Measurements from ENCODE around the gene CDH22. TPM values are rescaled to one million over a fixed set of nuclear protein-coding genes. Genes with fewer than 3 reads are reported as not detected.

The CDH22 gene
- total and polyA plus RNA-seq, 10 donors = not detected

GRCh38 chr20:46341074-46342009 lies 33.0 kb upstream of the CDH22 start:
- Histone ChIP-seq H3K4me1 (peaks cover 0 to 20% (median 11%) of the 10 kb centered on the region in 6 donors), H3K27ac (no peak overlapping the region), H3K27me3 (replicated peaks in 1 of 7) (peaks cover 0 to 77% (median 21%) of the 10 kb centered on the region in 7 donors), H3K4me3 (no peak overlapping the region), H3K9me3 (no peaks in the 10 kb centered on the region), H3K36me3 (peaks cover 0 to 8% (median 0%) of the 10 kb centered on the region in 6 donors)
- WGBS, 5 donors = 57 to 77% (median 65%) methylated on average over 23 to 24 of the region's 24 CpGs
- intact Hi-C loops (cut with DNase I; ENCODE audit: low total_unique reads) = no loop called here
- TF ChIP-seq, protein P1, sequence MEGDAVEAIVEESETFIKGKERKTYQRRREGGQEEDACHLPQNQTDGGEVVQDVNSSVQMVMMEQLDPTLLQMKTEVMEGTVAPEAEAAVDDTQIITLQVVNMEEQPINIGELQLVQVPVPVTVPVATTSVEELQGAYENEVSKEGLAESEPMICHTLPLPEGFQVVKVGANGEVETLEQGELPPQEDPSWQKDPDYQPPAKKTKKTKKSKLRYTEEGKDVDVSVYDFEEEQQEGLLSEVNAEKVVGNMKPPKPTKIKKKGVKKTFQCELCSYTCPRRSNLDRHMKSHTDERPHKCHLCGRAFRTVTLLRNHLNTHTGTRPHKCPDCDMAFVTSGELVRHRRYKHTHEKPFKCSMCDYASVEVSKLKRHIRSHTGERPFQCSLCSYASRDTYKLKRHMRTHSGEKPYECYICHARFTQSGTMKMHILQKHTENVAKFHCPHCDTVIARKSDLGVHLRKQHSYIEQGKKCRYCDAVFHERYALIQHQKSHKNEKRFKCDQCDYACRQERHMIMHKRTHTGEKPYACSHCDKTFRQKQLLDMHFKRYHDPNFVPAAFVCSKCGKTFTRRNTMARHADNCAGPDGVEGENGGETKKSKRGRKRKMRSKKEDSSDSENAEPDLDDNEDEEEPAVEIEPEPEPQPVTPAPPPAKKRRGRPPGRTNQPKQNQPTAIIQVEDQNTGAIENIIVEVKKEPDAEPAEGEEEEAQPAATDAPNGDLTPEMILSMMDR (IDR thresholded peaks at IDR 0.05 in 8 of 11, conservative IDR thresholded peaks at IDR 0.05 in 3 of 11) = no peak
- TF ChIP-seq POLR2A (IDR thresholded peaks at IDR 0.05) = no peak
- TF ChIP-seq POLR2AphosphoS5 (IDR thresholded peaks at IDR 0.05) = peak in 1 of 3 donors; percentile 41
- DNase-seq = no peak

- DNase-seq = no peak
- H3K27ac ChIP-seq = no peak overlapping the region
- 75 to 86% (median 84%) methylated on average over 7 of the region's 7 CpGs for WGBS, 5 donors
- no peaks in the 10 kb centered on the region for H3K36me3 ChIP-seq
- peaks cover 0 to 97% (median 28%) of the 10 kb centered on the region in 7 donors for H3K27me3 ChIP-seq (replicated peaks in 1 of 7)
- intact Hi-C loops (cut with DNase I; ENCODE audit: low total_unique reads) = no loop called here
- no peak overlapping the region for H3K4me3 ChIP-seq
- peaks cover 0 to 17% (median 11%) of the 10 kb centered on the region in 6 donors for H3K4me1 ChIP-seq
- H3K9me3 ChIP-seq = no peaks in the 10 kb centered on the region
- TF ChIP-seq POLR2A (IDR thresholded peaks at IDR 0.05) = no peak
- no peak for TF ChIP-seq POLR2AphosphoS5 (IDR thresholded peaks at IDR 0.05)
- TF ChIP-seq, protein P1 (IDR thresholded peaks at IDR 0.05 in 8 of 11, conservative IDR thresholded peaks at IDR 0.05 in 3 of 11) = no peak
Measured at GRCh38 chr20:46339037-46339436, 30.7 kb upstream of the CDH22 start.

DNA sequence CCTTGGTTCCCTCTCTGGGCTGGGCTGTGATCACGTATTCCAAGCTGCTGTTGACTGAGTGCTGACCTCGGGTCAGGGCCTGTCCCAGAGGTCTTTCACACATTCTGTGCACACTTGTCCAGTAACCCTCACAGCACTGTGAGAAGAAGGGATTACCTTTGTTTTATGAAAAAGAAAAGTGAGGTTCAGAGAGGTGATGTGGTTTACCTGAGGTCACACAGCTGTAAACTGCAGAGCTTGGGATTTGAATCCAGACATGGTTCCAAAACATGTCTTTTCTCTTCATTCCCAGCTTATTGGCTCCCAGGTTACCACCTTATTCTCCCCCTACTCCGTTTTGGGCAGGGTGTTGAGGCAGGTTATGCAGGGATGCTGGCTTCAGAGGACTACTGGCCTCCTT lies 28.4 kb upstream of the CDH22 start:
- H3K36me3 ChIP-seq = no peaks in the 10 kb centered on the region
- TF ChIP-seq, protein P1 (IDR thresholded peaks at IDR 0.05 in 8 of 11, conservative IDR thresholded peaks at IDR 0.05 in 3 of 11) = no peak
- TF ChIP-seq POLR2AphosphoS5 (IDR thresholded peaks at IDR 0.05) (no peak), POLR2A (IDR thresholded peaks at IDR 0.05) (no peak)
- H3K4me1 ChIP-seq = no peaks in the 10 kb centered on the region
- no peaks in the 10 kb centered on the region for H3K9me3 ChIP-seq
- no peak overlapping the region for H3K27ac ChIP-seq
- no peak for DNase-seq
- intact Hi-C loops (cut with DNase I; ENCODE audit: low total_unique reads) = no loop called here
- H3K4me3 ChIP-seq = no peak overlapping the region
- H3K27me3 ChIP-seq (replicated peaks in 1 of 7) = peaks cover 0 to 97% (median 28%) of the 10 kb centered on the region in 7 donors
- WGBS, 5 donors = 52 to 66% (median 55%) methylated on average over 3 of the region's 3 CpGs

GRCh38 chr20:46334303-46334904 lies 26.1 kb upstream of the CDH22 start:
- no peak for DNase-seq
- H3K36me3 ChIP-seq = no peaks in the 10 kb centered on the region
- intact Hi-C loops (cut with DNase I; ENCODE audit: low total_unique reads) = no loop called here
- no peak for TF ChIP-seq POLR2A (IDR thresholded peaks at IDR 0.05)
- TF ChIP-seq, protein P1 (IDR thresholded peaks at IDR 0.05 in 8 of 11, conservative IDR thresholded peaks at IDR 0.05 in 3 of 11) = no peak
- no peak for TF ChIP-seq POLR2AphosphoS5 (IDR thresholded peaks at IDR 0.05)
- WGBS, 5 donors = 32 to 41% (median 37%) methylated on average over 9 of the region's 9 CpGs
- H3K27ac ChIP-seq = no peak overlapping the region
- peaks cover 0 to 97% (median 34%) of the 10 kb centered on the region in 7 donors for H3K27me3 ChIP-seq (replicated peaks in 1 of 7)
- H3K9me3 ChIP-seq = no peaks in the 10 kb centered on the region
- no peaks in the 10 kb centered on the region for H3K4me1 ChIP-seq
- no peak overlapping the region for H3K4me3 ChIP-seq

All from spleen (tissue), 11 donors.